NCI-H748 (cell line): ENCODE data around the gene FBXW5.
A peak's percentile ranks its signal among the peaks of the same experiment; 100 is the strongest.

ENCODE experiments used
- DNase-seq: peaks from one replicate; lab custom pipeline; 2025; ENCODE audit not compliant: unreplicated experiment; lab: John Stamatoyannopoulos, UW

Gene FBXW5

DNA sequence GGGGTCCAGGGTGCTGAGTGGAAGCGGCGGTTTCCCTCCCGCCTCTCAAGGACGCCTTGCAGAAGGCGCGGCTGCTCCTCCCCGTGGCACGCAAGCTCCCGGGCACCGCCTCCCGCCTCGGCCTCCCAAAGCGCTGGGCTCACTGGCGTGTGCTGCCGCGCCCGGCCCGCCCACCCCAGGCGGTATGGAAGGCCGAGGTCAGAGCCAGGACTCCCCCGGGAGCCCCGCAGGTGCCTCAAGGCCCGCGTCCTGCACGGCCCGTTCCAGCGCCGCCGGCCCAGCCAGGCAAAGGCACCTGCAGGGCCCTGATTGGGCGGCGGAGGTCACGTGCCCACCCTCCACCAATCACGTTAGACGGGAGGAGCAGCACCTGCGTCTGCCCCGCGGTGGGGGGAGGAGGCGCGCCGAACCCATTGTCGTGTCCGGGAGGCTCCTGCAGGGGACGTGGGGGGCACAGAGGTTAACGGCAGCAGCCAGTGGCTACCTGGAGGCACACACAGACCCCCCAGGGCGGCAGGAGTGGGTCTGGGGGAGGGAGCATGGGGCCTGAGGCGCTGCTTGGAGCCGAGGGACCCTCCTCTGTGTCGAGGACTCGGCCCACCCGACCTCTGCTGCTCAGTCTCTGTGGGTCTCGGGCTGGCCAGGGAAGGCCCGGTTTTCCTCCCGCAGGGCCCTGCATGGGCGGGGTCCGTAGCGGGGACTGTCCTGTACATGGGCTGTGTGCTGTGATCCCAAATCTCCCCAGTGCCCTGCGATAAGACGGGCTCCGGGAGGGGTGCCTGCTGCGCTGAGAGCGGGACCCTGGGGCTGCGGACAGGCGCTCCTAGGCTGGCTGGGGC is 5.5 kb upstream of the FBXW5 start:
- peak; percentile 96 for DNase-seq

DNA sequence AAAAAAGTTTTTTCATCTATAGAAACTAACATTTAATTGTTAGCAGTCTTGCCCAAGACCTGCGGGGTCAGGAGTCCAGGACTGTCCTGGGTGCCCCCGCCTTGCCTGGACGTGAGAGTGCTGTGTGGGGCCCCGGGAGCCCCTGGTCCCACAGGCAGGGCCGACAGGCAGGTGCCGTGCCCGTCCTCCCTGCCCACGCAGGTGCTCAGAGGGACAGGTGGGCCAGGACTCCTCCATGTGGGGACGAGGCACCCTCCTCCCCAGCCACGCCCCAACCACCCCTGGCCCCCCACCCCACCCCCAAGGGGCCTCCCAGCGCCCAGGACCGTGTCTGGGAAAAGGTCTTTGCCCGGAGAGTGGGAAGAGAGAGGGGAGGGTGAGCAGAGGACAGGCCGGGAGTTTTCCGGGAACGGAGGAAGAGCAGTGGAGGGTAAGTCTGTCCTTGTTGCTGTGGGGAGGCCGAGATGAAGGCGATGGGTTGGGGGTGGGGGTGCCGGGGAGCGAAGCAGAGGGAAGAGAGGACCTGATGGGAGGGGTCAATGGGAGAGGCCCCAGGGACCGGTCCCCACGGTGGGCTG is 4.8 kb upstream of the FBXW5 start:
- peak; percentile 67 for DNase-seq

DNA sequence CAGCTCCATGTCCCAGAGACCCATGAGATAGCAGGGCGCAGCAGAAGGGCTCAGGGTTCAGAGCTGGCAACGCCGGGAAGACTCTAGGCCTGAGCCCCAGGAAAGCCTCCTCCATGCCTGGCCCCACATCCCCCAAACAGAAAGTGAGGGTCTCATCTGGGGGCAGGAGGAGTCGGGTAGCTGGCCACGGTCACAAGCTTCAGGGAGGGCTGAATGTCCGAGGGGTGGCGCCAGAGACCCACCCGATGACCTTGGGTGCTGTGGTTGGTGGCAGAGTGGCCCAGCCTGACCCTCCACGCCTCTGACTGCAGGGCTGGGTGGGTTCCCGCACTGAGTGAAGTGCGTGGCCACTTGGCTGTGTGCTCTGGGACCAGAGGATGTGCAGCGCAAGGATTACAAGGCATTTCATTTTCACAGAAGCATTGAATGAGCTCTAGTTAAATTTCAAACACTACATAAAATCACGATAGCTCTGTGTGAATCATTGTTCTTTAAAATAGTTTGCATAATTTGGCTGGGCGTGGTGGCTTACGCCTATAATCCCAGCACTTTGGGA is 3.5 kb upstream of the FBXW5 start:
- DNase-seq = peak; percentile 60

DNA sequence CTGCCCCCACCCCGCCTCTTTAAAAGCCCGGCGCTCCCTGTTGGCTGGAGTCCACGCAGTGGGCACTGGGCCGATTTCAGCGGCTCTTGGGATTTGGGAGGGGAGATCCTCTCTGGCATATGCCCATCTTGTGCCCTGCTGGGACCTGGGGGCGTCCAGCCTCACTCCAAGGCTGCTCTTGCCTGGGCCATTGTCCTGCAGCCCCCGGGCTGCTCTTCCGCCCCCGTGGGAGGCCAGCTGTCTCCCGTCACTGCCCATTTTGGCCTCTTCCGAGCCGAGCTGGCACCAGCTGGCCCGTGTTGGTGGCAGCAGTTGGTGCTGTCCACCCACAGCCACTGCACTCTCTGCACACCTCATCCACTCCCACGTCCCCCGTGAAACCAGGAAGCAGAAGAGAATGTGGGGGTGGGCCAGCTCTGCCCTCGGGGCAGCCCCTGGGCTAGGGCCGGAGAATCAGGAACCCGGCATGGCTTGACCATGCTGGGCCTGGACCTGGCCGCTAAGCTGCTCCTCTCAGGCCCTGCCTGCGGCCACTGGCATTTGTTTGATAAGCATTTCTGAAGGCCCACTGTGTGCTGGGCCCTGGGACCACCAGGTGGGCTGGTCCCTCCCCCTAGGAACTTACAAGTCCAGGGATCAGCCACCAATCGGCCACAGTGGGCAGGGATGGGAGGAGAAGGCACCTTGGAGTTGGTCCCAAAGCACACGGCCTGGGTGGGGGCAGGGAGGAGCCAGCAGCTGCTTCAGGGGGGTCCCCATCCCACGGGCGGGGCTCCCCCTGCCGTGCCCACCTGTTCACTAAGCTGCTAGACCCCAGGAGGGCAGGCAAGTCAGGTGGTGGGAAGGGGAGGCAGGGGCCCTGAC is 2.7 kb upstream of the FBXW5 start:
- no peak for DNase-seq

DNA sequence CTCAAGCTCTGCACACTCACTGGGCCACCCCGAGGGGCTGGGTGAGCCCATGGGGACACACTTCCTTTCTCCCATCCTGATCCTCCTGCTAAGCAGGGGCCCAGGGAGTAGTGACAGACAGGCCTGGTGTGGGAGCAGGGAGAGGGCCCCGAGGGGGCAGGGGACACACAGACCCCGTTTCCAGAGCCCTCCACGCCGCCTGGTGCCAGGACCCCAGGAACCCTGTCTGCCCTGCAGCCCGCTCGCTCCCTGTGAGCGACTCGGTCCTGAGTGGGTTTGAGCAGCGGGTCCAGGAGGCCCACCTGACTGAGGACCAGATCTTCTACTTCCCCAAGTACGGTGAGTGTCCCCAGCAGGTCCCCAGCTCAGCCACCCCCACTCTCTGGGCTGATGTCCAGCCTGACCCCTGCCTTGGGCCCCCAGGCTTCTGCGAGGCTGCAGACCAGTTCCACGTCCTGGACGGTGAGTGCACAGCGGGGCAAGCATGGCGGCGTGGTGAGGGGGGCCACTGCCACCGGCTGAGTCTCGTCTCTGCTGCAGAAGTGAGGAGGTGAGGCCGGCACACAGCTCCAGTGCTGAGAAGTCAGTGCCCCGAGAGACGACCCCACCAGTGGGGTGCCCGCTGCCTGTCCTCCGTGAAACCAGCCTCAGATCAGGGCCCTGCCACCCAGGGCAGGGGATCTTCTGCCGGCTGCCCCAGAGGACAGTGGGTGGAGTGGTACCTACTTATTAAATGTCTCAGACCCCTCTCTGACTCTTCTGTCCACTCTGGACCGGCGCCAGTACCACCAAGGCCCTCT is 1.9 kb upstream of the FBXW5 start:
- no peak for DNase-seq

DNA sequence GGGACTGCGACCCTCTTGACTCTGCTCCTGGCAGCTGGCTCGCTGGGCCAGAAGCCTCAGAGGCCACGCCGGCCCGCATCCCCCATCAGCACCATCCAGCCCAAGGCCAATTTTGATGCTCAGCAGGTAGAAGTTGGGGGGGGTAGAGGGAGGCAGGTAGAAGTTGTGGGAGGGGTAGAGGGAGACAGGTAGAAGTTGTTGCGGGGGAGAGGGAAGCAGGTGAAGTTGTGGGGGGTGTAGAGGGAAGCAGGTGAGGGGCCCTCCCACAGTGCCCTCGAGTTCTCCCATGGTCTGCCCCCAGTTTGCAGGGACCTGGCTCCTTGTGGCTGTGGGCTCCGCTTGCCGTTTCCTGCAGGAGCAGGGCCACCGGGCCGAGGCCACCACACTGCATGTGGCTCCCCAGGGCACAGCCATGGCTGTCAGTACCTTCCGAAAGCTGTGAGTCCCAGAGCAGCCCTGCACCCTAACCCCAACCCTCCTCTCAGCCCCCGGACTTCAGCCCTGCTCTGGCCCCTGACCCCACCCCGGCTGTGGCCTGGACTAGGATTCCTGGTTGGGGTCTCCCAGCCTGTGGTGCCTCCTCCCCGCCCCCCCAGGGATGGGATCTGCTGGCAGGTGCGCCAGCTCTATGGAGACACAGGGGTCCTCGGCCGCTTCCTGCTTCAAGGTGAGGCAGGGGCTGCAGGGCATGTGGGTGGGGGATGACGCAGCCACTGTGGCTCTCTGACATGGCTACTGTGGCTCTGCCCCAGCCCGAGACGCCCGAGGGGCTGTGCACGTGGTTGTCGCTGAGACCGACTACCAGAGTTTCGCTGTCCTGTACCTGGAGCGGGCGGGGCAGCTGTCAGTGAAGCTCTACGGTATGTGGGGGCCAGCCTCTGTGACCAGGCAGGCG is 1.0 kb upstream of the FBXW5 start:
- no peak for DNase-seq

DNA sequence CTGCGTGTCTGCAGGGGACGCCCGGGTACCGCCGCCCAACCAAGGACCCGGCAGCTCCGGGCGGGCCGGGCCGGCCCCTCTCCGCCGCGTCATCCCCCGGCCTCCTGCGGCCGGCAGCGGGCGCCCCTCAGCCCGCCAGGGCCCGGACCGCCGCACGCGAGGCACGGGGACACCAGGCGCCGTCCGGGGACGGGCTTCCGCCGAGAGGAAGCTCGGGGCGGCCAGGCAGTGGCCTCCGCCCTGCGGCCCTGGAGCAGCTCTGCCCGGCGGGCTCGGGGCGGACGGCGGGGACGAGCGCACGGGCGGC is 373 bp downstream of the FBXW5 start:
- DNase-seq = no peak

DNA sequence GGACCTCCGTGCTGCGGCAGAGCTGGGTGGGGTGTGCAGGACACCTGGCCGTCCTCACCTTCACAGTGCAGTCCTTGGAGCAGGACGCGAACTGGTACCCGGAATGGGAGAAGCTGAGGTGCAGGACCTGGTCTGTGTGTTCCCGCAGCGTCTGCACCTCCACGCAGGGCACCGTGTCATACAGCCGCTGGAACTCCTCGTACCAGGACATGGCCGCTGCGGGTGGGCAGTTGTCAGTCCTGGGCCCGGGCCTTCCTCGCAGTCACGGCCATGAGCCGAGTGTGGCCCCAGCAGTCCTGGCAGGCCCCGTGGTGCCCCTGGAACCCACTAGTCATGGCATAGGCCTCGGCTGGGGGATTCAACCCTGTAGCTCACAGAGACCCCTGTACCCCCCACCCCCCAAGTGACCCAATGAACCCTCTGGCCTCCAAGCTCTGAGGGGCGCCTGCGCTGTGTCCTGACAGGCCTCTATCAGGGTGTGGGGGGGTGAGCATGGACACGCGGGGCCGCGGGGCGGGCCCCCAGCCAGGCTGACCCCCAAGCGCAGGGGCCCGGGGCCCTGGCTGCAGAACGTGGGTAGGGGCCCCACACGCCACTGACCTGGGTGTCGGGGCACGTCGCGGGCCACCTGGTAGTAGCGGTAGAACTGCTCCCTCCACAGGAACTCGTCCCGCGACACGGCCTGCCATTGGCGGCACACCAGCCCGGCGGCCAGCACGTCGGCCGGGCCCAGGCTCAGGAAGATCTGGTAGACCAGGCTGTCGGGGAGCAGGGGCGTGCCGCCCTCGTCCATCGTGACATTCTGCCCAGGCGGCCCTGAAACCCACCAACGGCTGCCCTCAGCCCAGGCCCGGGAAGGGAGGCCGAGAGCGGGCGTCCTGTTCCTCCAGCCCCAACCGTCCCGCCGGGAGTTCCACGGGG is 987 bp downstream of the FBXW5 start:
- peak; percentile 53 for DNase-seq

DNA sequence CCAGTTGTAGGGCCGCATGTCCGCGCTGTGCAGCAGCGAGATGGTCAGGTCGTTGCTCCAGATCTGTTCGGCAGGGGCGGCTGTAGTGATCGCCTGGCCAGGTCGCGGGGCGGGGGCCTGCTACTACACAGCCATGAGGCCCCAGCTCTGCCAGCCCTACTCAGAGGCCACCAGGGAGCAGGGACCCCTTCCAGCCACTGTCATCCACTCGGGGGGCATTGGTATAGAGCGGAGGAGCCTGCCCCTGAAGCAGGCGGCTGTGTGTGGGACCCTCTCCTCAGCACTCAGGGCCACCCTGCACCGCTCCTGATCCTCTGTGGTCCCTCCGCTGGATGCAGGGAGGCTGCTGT is 1.7 kb downstream of the FBXW5 start:
- DNase-seq = no peak

DNA sequence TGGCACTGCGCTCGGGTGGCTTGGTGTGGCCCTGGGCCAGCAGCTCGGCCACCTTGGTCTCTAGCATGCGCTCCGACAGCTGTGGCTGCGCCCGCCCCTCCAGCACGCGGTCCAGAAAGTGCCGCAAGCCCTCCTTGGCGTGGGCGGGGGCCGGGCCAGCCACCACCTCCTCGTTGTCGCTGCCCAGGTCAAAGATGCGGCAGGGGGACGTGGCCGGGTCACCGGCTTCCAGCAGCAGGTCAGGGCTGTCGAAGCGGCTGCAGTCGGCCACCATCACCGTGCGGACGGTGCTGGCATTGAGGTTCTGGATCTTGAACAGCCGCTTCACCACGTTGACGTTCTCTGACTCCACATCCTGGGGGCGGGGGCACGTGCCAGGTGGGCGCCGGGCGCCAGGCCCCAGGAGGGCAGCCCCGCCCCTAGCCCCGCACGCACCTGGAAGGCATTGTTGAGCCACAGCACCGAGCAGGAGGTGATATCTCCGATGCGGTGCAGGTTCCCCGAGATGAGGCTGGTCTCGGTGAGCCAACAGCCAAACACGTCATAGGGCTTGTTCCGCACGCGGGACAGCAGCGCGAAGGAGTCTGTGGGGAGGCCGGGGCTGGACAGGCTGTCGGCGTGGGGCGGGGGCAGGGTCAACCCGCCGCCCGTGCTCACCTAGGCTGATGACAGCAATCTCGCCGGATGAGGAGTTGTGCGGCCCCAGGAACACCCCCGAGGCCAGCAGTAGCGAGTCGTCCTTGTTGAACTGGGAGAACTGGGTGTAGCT is 2.2 kb downstream of the FBXW5 start:
- no peak for DNase-seq

DNA sequence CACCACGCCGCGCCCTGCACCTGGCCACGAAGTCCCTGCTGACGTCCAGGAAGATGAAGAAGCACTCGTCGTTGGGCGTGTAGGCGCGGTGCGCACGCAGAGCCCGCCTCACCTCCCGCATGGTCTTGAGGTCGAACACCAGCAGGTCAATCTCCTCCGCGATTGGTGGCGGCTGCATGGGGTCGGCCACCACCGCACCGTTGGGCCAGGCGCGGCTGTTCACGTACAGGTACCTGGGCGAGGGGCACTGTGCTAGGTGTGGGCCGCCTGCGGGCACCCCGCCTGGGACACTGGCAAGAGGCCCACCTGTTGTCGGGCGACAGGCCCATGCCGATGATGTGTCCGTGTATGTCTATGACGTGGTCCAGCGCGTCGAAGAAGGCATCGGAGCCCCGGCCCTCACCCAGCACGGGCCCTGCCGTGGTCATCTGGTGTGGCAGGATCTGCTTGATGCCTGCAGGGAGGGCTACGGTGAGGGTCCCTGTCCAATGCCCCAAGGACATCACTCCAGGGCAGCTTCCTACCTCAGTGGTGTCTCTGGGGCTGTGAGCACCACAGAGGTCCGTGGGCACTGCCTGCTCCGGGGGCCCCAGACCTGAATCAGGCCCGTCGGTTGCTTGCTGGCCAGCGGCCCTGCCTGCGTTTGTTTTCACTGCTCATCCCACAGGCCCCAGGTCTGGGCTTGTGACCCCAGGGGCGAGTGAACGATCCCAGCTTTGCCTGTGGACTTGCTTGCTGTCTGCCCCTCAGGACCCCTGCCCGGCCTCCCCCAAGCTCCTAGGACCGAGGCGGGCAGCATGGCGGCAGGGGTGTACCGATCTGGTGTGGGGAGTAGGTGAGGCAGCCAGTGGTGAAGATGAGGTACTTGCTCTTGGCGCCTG is 3.1 kb downstream of the FBXW5 start:
- DNase-seq = no peak

DNA sequence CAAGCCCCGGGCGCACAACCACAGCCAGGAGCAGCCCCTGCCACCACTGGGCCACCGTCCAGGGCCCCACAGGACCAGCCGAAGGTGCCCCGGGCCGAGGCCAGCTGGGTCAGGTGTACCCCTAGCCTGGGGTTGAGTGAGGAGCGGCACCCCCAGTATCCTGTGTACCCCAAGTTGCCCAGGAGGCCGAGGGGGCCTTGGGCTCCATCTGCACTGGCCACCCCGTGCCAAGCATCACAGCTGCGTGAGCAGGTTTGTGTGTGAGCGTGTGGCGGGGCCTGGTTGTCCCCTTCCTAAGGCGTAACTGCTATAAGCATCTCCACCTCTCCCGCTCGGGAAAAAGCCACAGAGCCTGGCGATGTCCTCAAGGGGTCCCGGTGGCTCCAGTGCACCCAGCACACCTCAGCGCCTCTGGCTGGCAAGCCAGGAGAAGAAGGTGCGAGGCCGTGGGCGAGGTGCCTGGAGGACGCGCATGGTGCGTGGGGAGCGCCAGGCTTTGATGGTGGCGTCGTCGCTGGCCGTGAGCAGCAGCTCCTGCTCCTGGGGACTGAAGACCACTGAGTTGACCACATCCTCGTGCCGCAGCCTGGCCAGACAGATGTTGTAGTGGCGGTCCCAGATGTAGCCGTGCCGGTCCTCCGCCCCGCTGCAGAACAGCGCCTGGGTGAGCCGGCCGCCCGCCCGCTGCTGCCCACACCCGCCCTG is 3.9 kb downstream of the FBXW5 start:
- no peak for DNase-seq

DNA sequence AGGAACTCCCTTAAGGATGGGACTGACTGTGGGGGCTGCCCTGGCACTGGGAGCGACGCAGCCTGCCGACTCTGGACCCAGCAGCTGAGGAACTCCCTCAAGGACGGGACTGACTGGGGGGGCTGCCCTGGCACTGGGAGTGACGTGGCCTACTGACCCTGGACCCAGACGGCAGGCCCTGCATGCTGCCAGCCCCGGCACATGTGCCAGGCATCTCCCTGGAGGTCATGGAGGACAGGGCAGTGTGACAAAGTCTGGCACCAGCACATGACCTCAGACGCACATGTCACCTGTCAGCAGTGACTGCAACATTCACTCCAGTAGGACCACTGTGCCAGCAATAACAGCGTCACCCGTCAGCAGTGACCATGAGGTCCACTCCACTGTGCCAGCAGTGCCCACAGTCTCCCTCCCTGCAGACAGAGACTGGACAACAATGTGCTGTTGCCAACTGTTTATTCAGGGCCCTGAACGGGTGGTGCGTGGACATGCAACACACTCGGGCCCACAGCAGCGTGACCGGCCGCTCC is 4.5 kb downstream of the FBXW5 start:
- DNase-seq = no peak

DNA sequence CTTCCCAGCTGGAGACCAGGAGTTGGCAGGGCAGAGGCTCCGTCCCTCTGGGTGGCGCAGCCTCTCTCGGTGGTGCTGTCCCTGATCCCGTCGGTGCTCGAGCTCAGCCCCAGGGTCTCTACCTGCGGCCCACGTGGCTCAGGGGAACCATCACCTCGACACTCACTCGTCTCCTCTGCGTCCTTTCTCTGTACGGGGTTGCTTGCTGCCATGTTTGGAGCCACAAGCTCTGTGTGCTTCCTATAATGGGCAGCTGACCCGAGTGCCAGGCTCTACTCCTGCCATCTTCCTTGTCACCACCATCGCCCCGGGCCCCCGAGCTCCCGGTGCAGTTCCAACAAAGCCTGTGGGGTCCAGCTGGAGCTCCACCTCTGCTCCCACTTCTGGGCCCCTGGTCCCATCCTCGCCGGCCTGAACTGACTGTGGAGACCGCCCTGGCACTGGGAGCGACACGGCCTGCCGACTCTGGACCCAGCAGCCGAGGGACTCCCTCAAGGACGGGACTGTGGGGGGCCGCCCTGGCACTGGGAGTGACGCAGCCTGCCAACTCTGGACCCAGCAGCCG is 5.0 kb downstream of the FBXW5 start:
- DNase-seq = no peak

DNA sequence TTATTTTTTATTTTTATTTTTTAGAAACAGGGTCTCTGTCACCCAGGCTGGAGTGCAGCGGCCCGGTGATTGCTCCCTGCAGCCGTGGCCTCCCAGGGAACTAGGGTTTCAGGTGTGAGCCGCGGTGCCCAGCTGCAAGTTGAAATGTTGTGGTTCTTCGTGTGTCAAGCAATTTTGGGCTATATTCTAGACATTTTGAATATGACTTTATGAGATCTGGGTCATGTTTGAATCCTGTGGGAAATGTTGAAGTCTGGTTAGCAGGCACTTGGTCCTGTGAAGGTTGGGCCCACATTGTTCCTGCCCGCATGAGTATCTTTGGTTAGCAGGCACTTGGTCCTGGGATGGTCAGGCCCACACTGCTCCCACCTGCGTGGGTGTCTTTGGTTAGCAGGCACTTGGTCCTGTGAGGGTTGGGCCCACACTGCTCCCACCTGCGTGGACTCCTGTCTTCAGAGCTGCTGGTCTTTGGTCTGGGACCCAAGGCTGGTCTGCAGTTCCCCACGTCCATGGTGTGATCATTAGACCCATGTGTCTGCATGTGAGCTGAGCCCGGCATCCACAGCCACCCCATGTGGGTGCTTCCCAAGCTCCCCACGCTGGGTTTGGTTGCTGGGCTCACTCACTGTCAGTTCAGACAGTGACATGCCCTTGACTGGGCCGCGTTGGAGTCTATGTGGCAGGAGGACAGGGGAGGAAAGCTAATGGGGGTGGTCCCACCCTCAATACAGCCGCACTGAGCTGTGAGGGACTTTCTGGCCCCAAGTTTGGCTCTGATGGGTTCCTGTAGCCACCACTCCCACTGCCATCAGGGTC is 7.1 kb downstream of the FBXW5 start:
- DNase-seq = no peak
